DMS53 (cell line): ENCODE data around the gene RGS9.
A peak's percentile ranks its signal among the peaks of the same experiment; 100 is the strongest.
"Not testable (repeated sequence)": the region's sequence is repeated elsewhere in the genome, so short reads cannot be mapped to it uniquely, and the experiment has no call there.

ENCODE experiments used
- DNase-seq: peaks from one replicate; lab custom pipeline; 2025; lab: John Stamatoyannopoulos, UW

RGS9 gene

DNA sequence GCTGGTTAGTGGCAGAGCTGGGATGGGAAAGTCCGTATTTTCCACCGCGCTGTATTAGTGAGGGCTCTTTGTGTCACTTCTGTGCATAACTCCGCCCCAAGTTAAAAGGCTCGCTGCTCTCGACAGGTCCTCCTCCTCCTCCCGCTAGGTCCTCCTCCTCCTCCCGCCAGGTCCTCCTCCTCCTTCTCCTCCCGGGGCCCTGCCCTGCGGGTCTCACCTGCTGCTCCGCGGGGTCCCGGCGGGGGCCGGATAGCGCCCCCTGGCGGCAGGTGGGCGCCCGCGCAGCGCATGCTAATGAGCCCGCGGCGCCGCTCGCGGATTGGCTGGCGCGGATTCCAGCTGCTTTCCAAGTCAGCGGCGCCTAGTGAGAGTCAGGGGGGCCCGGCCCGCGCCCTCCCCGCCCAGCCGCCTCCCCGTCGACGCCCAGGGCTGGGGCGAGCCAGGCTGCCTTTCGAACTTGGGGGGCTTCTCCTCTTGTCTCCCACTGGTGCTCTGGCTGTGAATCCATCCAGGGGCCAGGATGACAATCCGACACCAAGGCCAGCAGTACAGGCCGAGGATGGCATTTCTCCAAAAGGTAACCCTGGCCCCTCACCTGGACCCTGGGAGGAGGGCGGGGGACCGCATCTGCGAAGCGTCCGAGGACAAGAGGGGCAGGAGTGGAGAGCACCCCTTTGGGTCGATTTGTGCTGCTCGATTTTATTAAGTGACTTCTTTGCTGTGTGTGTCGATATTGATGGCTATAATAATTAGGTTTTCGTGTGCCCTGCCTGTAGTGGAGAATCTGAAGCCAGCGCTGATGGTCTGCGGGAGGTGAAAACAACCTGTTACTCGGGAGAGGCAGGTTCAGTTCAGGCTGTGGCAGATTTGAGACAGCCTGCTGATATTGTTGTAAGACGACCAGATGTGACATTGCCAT lies at the start of gene RGS9:
TSS of gene RGS9 (plus strand) at position 350 of the 919 bp plus-strand sequence. CDS start at position 521, 171 bp downstream.
- DNase-seq, result peak; percentile 88

- no peak for DNase-seq
Observed at GRCh38 chr17:65088621-65089360, 48.4 kb upstream of the RGS9 start.

DNA sequence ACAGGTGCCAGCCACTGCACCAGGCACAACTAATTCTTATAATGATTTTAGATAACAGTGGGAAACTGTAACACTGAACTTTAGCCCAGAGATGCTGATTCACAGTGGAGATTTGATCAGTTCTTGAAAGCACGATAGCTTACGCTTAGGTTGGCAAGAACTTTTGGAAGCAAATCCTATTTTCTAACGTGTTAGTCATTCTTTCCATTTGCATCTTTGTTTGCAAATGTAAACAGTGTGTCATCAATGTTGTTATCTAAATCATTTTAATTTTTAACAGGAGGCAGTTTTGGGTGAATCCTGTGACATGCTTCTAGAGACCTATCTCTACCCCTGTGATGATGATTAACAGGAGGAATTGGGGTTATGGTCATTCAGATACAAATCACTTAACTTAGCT lies 44.9 kb upstream of the RGS9 start:
- DNase-seq, result no peak

GRCh38 chr17:65092721-65093356 lies 44.3 kb upstream of the RGS9 start:
- DNase-seq, result not testable (repeated sequence)

GRCh38 chr17:65093930-65094329 lies 43.2 kb upstream of the RGS9 start:
- DNase-seq, result no peak

GRCh38 chr17:65095465-65095864 lies 41.7 kb upstream of the RGS9 start:
- no peak for DNase-seq

DNA sequence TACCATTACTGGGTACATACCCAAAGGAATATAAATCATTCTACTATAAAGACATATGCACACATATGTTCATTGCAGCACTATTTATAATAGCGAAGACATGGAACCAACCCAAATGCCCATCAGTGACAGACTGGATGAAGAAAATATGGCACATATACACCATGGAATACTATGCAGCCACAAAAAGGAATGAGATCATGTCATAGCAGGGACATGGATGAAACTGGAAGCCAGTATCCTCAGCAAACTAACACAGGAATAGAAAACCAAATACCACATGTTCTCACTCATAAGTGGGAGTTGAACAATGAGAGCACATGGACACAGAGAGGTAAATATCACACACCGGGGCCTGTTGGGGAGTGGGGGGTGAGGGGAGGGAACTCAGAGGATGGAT lies 40.8 kb upstream of the RGS9 start:
- DNase-seq, result not testable (repeated sequence)

GRCh38 chr17:65097110-65097509 lies 40.1 kb upstream of the RGS9 start:
- DNase-seq, result no peak

- DNase-seq, result no peak
Observed at GRCh38 chr17:65099475-65099874, 37.7 kb upstream of the RGS9 start.

DNA sequence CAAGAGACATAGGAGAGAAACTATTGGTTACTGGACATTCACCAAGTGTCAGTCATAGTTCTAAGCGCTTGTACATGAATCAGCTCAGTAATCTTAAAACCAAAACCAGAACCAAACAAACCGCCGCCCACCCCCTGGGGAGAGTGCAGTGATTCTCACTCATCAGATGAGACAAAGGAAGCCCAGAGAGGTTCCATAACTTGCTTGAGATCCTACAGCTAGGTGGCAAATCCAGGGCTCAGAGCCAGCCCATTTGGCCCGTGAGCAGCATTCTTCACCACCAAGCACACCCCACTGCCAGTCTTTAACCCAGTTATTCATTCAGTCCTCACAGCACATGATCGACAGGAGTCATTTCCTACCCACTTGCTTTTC lies 37.2 kb upstream of the RGS9 start:
- peak; percentile 74 for DNase-seq

DNA sequence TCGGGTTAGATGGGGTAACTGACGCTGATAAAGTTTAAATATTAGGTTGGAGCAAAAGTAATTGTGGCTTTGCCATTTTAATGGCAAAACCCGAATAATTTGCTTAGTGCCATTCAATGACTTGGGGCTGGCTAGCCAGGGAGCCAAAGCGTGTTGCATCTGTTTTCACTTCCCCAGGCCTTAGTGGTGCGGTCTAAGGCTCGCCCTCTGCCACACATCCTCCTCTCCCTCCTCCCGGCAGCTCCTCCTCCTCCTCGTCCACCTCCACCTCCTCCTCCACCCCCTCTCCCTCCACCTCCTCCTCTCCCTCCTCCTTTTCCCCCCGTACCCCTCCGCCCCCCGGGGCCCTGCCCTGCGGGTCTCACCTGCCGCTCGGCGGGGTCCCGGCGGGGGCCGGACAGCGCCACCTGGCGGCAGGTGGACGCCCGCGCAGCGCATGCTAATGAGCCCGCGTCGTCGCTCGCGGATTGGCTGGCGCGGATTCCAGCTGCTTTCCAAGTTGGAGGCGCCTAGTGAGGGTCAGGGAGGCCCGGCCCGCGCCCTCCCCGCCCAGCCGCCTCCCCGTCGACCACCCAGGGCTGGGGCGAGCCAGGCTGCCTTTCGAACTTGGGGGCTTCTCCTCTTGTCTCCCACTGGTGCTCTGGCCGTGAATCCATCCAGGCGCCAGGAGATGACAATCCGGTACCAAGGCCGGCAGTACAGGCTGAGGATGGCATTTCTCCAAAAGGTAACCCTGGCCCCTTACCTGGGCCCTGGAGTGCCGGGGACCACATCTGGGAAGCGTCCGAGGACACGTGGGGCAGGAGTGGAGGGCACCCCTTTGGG lies 36.6 kb upstream of the RGS9 start:
- DNase-seq, result peak; percentile 85

DNA sequence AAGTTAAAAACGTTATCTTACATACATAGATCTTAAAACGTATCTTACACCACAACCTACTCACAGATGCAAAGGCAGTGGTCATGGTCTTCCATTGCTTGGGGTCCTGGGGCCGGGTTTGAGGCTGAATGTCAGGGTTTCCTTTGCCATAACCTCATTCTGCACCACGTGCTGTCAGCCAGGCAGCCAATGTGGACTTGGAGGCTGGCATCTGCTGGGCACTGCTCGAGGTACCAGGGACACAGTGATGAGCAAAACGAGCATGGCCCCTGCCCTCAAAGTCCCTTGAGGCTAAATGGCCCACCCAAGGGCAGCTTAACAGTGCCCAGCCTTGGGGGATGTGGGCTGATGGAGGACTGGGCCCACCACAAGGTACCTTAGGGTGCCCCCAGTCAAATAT lies 35.8 kb upstream of the RGS9 start:
- DNase-seq, result no peak

- DNase-seq, result no peak
Observed at GRCh38 chr17:65102235-65102634, 34.9 kb upstream of the RGS9 start.

DNA sequence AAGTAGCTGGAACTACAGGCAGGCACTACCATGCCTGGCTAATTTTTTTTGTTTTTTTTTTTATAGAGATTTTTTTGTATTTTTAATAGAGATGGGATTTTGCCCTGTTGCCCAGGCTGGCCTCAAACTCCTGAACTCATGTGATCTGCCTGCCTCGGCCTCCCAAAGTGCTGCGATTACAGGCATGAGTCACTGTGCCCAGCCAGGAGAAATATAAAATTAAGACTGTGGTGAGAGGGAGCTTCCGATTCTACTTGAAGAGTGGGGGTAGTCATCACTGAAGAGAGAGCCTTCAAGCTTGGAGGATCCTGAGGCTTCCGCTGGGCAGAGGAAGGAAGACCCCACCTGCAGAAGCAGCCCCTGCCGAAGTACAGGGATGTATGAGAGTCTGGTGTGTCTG lies 34.4 kb upstream of the RGS9 start:
- DNase-seq, result no peak

GRCh38 chr17:65103431-65103830 lies 33.7 kb upstream of the RGS9 start:
- no peak for DNase-seq

GRCh38 chr17:65103896-65104295 lies 33.3 kb upstream of the RGS9 start:
- no peak for DNase-seq

GRCh38 chr17:65104541-65104940 lies 32.6 kb upstream of the RGS9 start:
- no peak for DNase-seq

GRCh38 chr17:65104973-65105372 lies 32.2 kb upstream of the RGS9 start:
- no peak for DNase-seq

GRCh38 chr17:65108152-65108551 lies 29.0 kb upstream of the RGS9 start:
- DNase-seq, result no peak

GRCh38 chr17:65109543-65109942 lies 27.6 kb upstream of the RGS9 start:
- DNase-seq, result no peak

GRCh38 chr17:65109990-65110680 lies 27.0 kb upstream of the RGS9 start:
- DNase-seq, result no peak
